ENCODE data around the gene ZMYND11. TPM values are rescaled to one million over a fixed set of nuclear protein-coding genes. Genes with fewer than 3 reads are reported as not detected.

The ZMYND11 gene
- total and polyA plus RNA-seq, 10 donors, result 20.3 to 65.3 (median 51.6) TPM

- H3K4me3 ChIP-seq, result no peak overlapping the region
- no peaks in the 10 kb centered on the region for H3K4me1 ChIP-seq
- no peaks in the 10 kb centered on the region for H3K27me3 ChIP-seq (replicated peaks in 1 of 7)
- 92 to 97% (median 94%) methylated on average over 7 of the region's 7 CpGs for WGBS, 5 donors
- no peak for DNase-seq
- intact Hi-C loops (cut with DNase I; ENCODE audit: low total_unique reads), result no loop called here
- TF ChIP-seq POLR2A (IDR thresholded peaks at IDR 0.05) (no peak), POLR2AphosphoS5 (IDR thresholded peaks at IDR 0.05) (no peak), CTCF (IDR thresholded peaks at IDR 0.05 in 8 of 11, conservative IDR thresholded peaks at IDR 0.05 in 3 of 11) (no peak)
- H3K36me3 ChIP-seq, result peaks cover 7 to 97% (median 59%) of the 10 kb centered on the region in 6 donors
- no peaks in the 10 kb centered on the region for H3K9me3 ChIP-seq
- no peak overlapping the region for H3K27ac ChIP-seq
Measured at GRCh38 chr10:244227-244626, 109.0 kb downstream of the ZMYND11 start.

- intact Hi-C loops (cut with DNase I; ENCODE audit: low total_unique reads), result no loop called here
- H3K27ac ChIP-seq, result no peak overlapping the region
- H3K36me3 ChIP-seq, result peaks cover 10 to 97% (median 65%) of the 10 kb centered on the region in 6 donors
- DNase-seq, result no peak
- no peak overlapping the region for H3K4me3 ChIP-seq
- H3K4me1 ChIP-seq, result no peaks in the 10 kb centered on the region
- TF ChIP-seq CTCF (IDR thresholded peaks at IDR 0.05 in 8 of 11, conservative IDR thresholded peaks at IDR 0.05 in 3 of 11) (no peak), POLR2A (IDR thresholded peaks at IDR 0.05) (no peak), POLR2AphosphoS5 (IDR thresholded peaks at IDR 0.05) (no peak)
- H3K27me3 ChIP-seq (replicated peaks in 1 of 7), result no peaks in the 10 kb centered on the region
- WGBS, 5 donors, result 82 to 91% (median 88%) methylated on average over 9 of the region's 9 CpGs
- no peaks in the 10 kb centered on the region for H3K9me3 ChIP-seq
Measured at GRCh38 chr10:246431-246830, 111.2 kb downstream of the ZMYND11 start.

- Histone ChIP-seq H3K9me3 (no peaks in the 10 kb centered on the region), H3K4me1 (no peaks in the 10 kb centered on the region), H3K27me3 (replicated peaks in 1 of 7) (no peaks in the 10 kb centered on the region), H3K36me3 (peaks cover 10 to 97% (median 68%) of the 10 kb centered on the region in 6 donors), H3K4me3 (no peak overlapping the region), H3K27ac (no peak overlapping the region)
- TF ChIP-seq POLR2AphosphoS5 (IDR thresholded peaks at IDR 0.05), result no peak
- no peak for TF ChIP-seq POLR2A (IDR thresholded peaks at IDR 0.05)
- TF ChIP-seq CTCF (IDR thresholded peaks at IDR 0.05 in 8 of 11, conservative IDR thresholded peaks at IDR 0.05 in 3 of 11), result no peak
- intact Hi-C loops (cut with DNase I; ENCODE audit: low total_unique reads), result no loop called here
- no peak for DNase-seq
- 88 to 95% (median 93%) methylated on average over 4 of the region's 4 CpGs for WGBS, 5 donors
Measured at GRCh38 chr10:247480-247879, 112.2 kb downstream of the ZMYND11 start.

GRCh38 chr10:248307-248706 is 113.1 kb downstream of the ZMYND11 start:
- 92 to 97% (median 93%) methylated on average over 15 of the region's 15 CpGs for WGBS, 5 donors
- Histone ChIP-seq H3K27ac (no peak overlapping the region), H3K9me3 (no peaks in the 10 kb centered on the region), H3K4me1 (no peaks in the 10 kb centered on the region), H3K36me3 (peaks cover 10 to 97% (median 69%) of the 10 kb centered on the region in 6 donors), H3K27me3 (replicated peaks in 1 of 7) (no peaks in the 10 kb centered on the region), H3K4me3 (no peak overlapping the region)
- TF ChIP-seq POLR2AphosphoS5 (IDR thresholded peaks at IDR 0.05) (no peak), POLR2A (IDR thresholded peaks at IDR 0.05) (no peak), CTCF (IDR thresholded peaks at IDR 0.05 in 8 of 11, conservative IDR thresholded peaks at IDR 0.05 in 3 of 11) (no peak)
- intact Hi-C loops (cut with DNase I; ENCODE audit: low total_unique reads), result no loop called here
- DNase-seq, result no peak
